Body of pancreas (tissue), 4 donors: ENCODE results near the gene PRTG.

Source experiments
- CTCF ChIP-seq, 7 experiments: fragments of 450-650 bp in 4 of 7; fragments of 200-600 bp in 3 of 7; sonication (generic) in 3 of 7; IDR thresholded peaks; one replicate each; pipeline ENCODE4 v1.5.1; 2016 to 2019; ENCODE audit warnings: antibody characterized with exemption in 7 of 7
- POLR2A ChIP-seq, 3 donors: fragments of 450-650 bp; IDR thresholded peaks; one replicate each; pipeline ENCODE4 v1.6.1; 2016; ENCODE audit warnings: antibody characterized with exemption in 3 of 3, mild to moderate bottlenecking in 2 of 3

GRCh38 chr15:55780292-55780691, 37.3 kb upstream of the PRTG start:
- no peak for TF ChIP-seq POLR2A (IDR thresholded peaks at IDR 0.05)
- no peak for TF ChIP-seq CTCF (IDR thresholded peaks at IDR 0.05)
